ENCODE results near the gene TMSB4X.

DNA sequence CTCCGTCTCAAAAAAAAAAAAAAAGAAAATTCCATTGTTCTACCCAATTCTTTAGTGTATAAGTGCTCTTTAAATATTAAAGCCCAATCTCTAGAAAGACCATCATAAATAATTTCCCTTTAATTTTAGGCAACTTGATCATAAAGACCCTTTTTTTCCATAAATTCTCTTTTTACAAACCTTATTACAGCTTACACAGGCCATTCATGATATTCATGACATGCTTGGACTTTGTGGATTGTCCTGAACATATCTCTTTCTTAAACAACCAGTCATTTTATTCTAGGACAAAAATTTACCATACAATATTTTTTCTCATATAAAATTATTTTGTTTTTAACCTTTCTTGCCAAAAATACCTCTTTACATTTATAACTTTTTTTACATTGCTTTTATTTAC lies 38.0 kb upstream of the TMSB4X start:
- TF ChIP-seq POLR2AphosphoS5 (IDR thresholded peaks at IDR 0.05; ENCODE audit: borderline replicate concordance, low read depth, low read length) (no peak), EZH2 (IDR thresholded peaks at IDR 0.05) (no peak), FOXP2 (optimal IDR thresholded peaks at IDR 0.05; ENCODE audit: control extremely low read depth, extremely low read length, insufficient read depth) (no peak)
